ENCODE measurements around the gene MRGPRX3. TPM values are rescaled to one million over a fixed set of nuclear protein-coding genes. Genes with fewer than 3 reads are reported as not detected.
"Not testable (repeated sequence)": the region's sequence is repeated elsewhere in the genome, so short reads cannot be mapped to it uniquely, and the experiment has no call there.

MRGPRX3 gene
- total RNA-seq, 1 experiment from 2014 or later, result not detected

DNA sequence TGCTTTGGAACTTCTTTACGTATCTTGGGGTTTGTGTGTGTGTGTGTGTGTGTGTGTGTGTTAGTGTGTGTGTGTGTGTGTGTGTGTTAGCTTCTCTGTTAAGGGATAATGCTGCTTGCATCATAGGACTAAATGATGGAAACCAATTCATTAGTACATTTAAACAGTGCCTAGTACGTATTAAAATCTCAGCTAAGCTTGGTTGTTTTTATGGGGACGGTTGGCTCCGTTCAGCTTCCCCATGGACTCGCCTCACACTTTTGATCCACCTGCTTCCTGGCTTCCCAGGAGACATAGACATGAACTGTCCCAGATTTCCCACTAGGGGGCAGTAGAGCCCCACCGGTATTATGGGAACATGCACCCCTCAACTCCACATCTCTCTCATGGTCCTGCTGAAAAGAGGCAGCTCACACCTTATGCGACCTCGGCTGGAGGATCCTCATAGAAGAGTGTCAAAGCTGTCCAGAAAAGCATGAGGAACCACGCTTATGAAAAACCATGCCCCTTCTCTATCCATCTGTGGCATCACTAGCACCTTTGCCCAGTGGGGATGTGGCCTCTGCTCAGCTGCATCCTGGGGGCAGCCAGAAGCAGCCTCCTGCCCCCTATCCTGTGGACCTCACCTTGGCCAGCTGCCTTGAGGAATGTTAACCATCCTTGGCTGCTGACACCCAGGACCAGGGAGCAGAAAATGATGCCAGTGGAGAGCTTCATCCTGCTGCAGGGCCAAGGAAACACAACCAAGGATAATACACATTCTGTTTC, 16.8 kb upstream of the MRGPRX3 start:
- BruUV-seq (replicated peaks), result no TSS peak
- peak; percentile 67 for DNase-seq (ENCODE audit: low spot score)
- POLR2A ChIA-PET (ENCODE audit: low non-redundant PET), result interaction anchor here (0.6 kb wide), 1 partner anchor 76 kb away, joined by 15 read pairs; no protein-coding TSS in a partner anchor
- intact Hi-C loops (cut with micrococcal nuclease; ENCODE audit: unreplicated experiment), result loop anchor here (5.0 to 10.0 kb wide), 4 partner anchors 87 to 689 kb away; no protein-coding TSS in a partner anchor
- CTCF ChIA-PET, result interaction anchor here (0.6 to 1.8 kb wide), 10 partner anchors 9 to 604 kb away, joined by 3 to 17 read pairs (median 4); partner anchors contain the start of gene SAAL1
- Histone ChIP-seq H3K36me3 (ENCODE audit: insufficient read depth, low read length, poor library complexity, severe bottlenecking) (no peaks in the 10 kb centered on the region), H3K27ac (ENCODE audit: low read depth, low read length, poor library complexity, severe bottlenecking) (no peak overlapping the region), H3K9me3 (ENCODE audit: low read depth, low read length, poor library complexity, severe bottlenecking) (no peaks in the 10 kb centered on the region), H3K27me3 (replicated peaks; ENCODE audit: insufficient read depth, low read depth, low read length, poor library complexity) (peaks cover 25% of the 10 kb centered on the region), H3K4me3 (ENCODE audit: low read depth, low read length, poor library complexity, severe bottlenecking) (no peak overlapping the region), H3K4me1 (ENCODE audit: insufficient read depth, low read length, poor library complexity, severe bottlenecking) (no peaks in the 10 kb centered on the region)
- no peak for TF ChIP-seq EZH2 (IDR thresholded peaks at IDR 0.05; ENCODE audit: borderline replicate concordance, low read depth, low read length, poor library complexity, severe bottlenecking)
- TF ChIP-seq, protein P1, sequence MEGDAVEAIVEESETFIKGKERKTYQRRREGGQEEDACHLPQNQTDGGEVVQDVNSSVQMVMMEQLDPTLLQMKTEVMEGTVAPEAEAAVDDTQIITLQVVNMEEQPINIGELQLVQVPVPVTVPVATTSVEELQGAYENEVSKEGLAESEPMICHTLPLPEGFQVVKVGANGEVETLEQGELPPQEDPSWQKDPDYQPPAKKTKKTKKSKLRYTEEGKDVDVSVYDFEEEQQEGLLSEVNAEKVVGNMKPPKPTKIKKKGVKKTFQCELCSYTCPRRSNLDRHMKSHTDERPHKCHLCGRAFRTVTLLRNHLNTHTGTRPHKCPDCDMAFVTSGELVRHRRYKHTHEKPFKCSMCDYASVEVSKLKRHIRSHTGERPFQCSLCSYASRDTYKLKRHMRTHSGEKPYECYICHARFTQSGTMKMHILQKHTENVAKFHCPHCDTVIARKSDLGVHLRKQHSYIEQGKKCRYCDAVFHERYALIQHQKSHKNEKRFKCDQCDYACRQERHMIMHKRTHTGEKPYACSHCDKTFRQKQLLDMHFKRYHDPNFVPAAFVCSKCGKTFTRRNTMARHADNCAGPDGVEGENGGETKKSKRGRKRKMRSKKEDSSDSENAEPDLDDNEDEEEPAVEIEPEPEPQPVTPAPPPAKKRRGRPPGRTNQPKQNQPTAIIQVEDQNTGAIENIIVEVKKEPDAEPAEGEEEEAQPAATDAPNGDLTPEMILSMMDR (conservative IDR thresholded peaks at IDR 0.05; ENCODE audit: low read depth, low read length), result peak; percentile 83

DNA sequence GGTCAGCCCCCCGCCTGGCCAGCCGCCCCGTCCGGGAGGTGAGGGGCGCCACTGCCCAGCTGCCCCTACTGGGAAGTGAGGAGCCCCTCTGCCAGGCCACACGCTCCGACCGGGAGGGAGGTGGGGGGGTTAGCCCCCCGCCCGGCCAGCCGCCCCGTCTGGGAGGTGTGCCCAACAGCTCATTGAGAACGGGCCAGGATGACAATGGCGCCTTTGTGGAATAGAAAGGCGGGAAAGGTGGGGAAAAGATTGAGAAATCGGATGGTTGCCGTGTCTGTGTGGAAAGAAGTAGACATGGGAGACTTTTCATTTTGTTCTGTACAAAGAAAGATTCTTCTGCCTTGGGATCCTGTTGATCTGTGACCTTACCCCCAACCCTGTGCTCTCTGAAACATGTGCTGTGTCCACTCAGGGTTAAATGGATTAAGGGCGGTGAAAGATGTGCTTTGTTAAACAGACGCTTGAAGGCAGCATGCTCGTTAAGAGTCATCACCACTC, 11.0 kb upstream of the MRGPRX3 start:
- intact Hi-C loops (cut with micrococcal nuclease; ENCODE audit: unreplicated experiment); H3K27ac ChIP-seq (ENCODE audit: low read depth, low read length, poor library complexity, severe bottlenecking); H3K27me3 ChIP-seq (replicated peaks; ENCODE audit: insufficient read depth, low read depth, low read length, poor library complexity); DNase-seq (ENCODE audit: low spot score); BruUV-seq (replicated peaks); H3K4me1 ChIP-seq (ENCODE audit: insufficient read depth, low read length, poor library complexity, severe bottlenecking); POLR2A ChIA-PET (ENCODE audit: low non-redundant PET); H3K9me3 ChIP-seq (ENCODE audit: low read depth, low read length, poor library complexity, severe bottlenecking); H3K36me3 ChIP-seq (ENCODE audit: insufficient read depth, low read length, poor library complexity, severe bottlenecking); CTCF ChIA-PET; H3K4me3 ChIP-seq (ENCODE audit: low read depth, low read length, poor library complexity, severe bottlenecking): not testable (repeated sequence)

DNA sequence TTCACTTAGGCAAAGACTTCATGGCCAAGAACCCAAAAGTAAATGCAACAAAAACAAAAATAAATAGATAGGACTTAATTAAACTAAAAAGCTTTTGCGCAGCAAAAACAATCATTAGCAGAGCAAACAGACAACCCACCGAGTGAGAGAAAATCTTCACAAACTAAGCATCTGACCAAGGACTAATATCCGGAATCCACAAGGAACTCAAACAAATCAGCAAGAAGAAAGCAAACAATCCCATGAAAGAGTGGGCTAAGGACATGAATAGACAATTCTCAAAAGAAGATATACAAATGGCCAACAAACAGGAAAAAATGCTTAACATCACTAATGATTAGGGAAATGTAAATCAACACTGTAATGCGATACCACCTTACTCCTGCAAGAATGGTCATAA, 1.3 kb upstream of the MRGPRX3 start:
- H3K9me3 ChIP-seq (ENCODE audit: low read depth, low read length, poor library complexity, severe bottlenecking); H3K27ac ChIP-seq (ENCODE audit: low read depth, low read length, poor library complexity, severe bottlenecking); BruUV-seq (replicated peaks); H3K4me1 ChIP-seq (ENCODE audit: insufficient read depth, low read length, poor library complexity, severe bottlenecking); CTCF ChIA-PET; intact Hi-C loops (cut with micrococcal nuclease; ENCODE audit: unreplicated experiment); DNase-seq (ENCODE audit: low spot score); H3K4me3 ChIP-seq (ENCODE audit: low read depth, low read length, poor library complexity, severe bottlenecking); H3K36me3 ChIP-seq (ENCODE audit: insufficient read depth, low read length, poor library complexity, severe bottlenecking); POLR2A ChIA-PET (ENCODE audit: low non-redundant PET): not testable (repeated sequence)
- H3K27me3 ChIP-seq (replicated peaks; ENCODE audit: insufficient read depth, low read depth, low read length, poor library complexity), result peaks cover 25% of the 10 kb centered on the region

DNA sequence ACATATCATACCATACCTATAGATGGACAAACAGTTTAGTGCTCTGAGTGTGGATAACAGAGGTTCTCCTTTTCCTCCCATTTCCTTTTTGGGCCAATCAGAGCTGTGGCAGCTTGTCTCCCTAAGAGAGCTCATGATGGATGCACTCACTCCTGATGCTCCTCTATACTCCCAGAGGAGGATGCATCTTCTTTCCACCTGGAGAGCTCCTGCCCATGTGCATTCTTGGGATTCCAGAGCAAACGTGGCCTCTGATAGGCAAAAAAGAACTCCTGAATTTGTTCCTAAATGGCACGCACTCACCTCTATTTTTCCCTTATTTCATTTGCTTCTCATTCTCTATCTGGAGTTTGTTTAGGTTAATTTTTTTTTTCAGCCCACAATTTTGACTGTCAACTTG, 2.9 kb downstream of the MRGPRX3 start:
- Histone ChIP-seq H3K27me3 (replicated peaks; ENCODE audit: insufficient read depth, low read depth, low read length, poor library complexity) (peaks cover 31% of the 10 kb centered on the region), H3K4me3 (ENCODE audit: low read depth, low read length, poor library complexity, severe bottlenecking) (no peak overlapping the region), H3K27ac (ENCODE audit: low read depth, low read length, poor library complexity, severe bottlenecking) (no peak overlapping the region), H3K4me1 (ENCODE audit: insufficient read depth, low read length, poor library complexity, severe bottlenecking) (no peaks in the 10 kb centered on the region), H3K9me3 (ENCODE audit: low read depth, low read length, poor library complexity, severe bottlenecking) (no peaks in the 10 kb centered on the region), H3K36me3 (ENCODE audit: insufficient read depth, low read length, poor library complexity, severe bottlenecking) (no peaks in the 10 kb centered on the region)
- TF ChIP-seq, protein P1 (conservative IDR thresholded peaks at IDR 0.05; ENCODE audit: low read depth, low read length), result no peak
- TF ChIP-seq EZH2 (IDR thresholded peaks at IDR 0.05; ENCODE audit: borderline replicate concordance, low read depth, low read length, poor library complexity, severe bottlenecking), result no peak
- no peak for DNase-seq (ENCODE audit: low spot score)
- CTCF ChIA-PET, result no interaction called here
- intact Hi-C loops (cut with micrococcal nuclease; ENCODE audit: unreplicated experiment), result no loop called here
- no TSS peak for BruUV-seq (replicated peaks)
- POLR2A ChIA-PET (ENCODE audit: low non-redundant PET), result no interaction called here
